Adrenal gland (tissue), 5 donors: ENCODE measurements around the gene HIBADH.

Experiments used
- POLR2A ChIP-seq, 2 donors: fragments of 450-650 bp; IDR thresholded peaks; one replicate each; pipeline ENCODE4 v1.6.1; 2017; ENCODE audit warnings: antibody characterized with exemption in 2 of 2, mild to moderate bottlenecking in 2 of 2, moderate library complexity in 1 of 2
- TF ChIP-seq, protein P1 (sequence below), 6 experiments: fragments of 450-650 bp in 4 of 6; fragments of 200-600 bp in 2 of 6; sonication (generic) in 1 of 6; IDR thresholded peaks; 1 replicate in 5 of 6; 2 replicates in 1 of 6; pipeline versions ENCODE4 v1.5.1 to v1.8.0; 2016 to 2021; ENCODE audit warnings: antibody characterized with exemption in 6 of 6, mild to moderate bottlenecking in 2 of 6, moderate library complexity in 1 of 6
- donor health status: DM: no; HTN: no; CAD: no.

DNA sequence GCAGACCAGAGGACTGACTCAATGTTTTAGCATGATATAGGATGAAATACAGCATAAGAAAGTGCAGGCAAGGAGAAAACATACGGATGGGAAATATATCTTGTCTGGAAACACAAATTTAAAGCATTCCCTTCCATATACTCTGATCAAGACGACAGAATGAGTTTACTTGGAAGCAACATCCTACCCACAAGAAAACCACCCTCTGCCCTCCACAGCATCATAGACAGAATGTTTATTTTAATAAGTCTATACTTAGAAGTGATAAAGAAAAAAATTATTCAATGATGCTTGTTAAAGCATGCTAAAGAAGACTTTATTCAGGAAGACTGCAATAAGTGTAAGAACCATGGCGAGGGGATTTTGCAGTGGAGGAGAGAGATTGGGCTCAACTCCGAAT, 32.4 kb upstream of the HIBADH start:
- TF ChIP-seq, protein P1, sequence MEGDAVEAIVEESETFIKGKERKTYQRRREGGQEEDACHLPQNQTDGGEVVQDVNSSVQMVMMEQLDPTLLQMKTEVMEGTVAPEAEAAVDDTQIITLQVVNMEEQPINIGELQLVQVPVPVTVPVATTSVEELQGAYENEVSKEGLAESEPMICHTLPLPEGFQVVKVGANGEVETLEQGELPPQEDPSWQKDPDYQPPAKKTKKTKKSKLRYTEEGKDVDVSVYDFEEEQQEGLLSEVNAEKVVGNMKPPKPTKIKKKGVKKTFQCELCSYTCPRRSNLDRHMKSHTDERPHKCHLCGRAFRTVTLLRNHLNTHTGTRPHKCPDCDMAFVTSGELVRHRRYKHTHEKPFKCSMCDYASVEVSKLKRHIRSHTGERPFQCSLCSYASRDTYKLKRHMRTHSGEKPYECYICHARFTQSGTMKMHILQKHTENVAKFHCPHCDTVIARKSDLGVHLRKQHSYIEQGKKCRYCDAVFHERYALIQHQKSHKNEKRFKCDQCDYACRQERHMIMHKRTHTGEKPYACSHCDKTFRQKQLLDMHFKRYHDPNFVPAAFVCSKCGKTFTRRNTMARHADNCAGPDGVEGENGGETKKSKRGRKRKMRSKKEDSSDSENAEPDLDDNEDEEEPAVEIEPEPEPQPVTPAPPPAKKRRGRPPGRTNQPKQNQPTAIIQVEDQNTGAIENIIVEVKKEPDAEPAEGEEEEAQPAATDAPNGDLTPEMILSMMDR (IDR thresholded peaks at IDR 0.05), result no peak
- TF ChIP-seq POLR2A (IDR thresholded peaks at IDR 0.05), result no peak
